ENCODE data around the gene CDK16.
A peak's percentile ranks its signal among the peaks of the same experiment; 100 is the strongest.

CDK16 gene

DNA sequence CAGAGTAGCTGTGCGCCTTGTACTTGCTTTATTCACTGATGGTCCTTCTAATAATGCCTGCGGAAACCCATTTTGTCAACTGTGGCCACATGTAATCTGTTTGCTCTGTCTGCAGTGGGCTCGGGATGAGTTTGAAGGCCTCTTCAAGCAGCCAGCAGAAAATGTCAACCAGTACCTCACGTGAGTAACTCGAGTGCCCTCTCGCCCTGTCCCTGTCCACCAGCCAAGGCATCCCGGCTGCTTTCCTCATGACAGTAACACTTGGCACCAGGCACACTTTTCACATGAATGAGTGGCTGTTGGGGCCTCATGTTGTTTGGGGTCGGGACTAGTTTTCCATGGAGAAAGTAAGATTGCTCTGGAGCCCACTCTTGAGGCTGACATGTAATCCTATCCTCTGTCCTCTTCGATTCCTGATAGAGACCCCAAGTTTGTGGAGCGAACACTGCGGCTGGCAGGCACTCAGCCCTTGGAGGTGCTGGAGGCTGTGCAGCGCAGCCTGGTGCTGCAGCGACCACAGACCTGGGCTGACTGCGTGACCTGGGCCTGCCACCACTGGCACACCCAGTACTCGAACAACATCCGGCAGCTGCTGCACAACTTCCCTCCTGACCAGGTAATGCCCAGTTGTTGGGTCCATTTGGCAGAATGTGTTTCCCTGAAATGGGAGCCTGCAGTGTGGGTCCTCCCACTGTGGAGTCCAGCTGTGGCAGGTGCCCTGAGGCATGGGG lies 8.8 kb upstream of the CDK16 start:
- DNase-seq (ENCODE audit: low read depth) = no peak

DNA sequence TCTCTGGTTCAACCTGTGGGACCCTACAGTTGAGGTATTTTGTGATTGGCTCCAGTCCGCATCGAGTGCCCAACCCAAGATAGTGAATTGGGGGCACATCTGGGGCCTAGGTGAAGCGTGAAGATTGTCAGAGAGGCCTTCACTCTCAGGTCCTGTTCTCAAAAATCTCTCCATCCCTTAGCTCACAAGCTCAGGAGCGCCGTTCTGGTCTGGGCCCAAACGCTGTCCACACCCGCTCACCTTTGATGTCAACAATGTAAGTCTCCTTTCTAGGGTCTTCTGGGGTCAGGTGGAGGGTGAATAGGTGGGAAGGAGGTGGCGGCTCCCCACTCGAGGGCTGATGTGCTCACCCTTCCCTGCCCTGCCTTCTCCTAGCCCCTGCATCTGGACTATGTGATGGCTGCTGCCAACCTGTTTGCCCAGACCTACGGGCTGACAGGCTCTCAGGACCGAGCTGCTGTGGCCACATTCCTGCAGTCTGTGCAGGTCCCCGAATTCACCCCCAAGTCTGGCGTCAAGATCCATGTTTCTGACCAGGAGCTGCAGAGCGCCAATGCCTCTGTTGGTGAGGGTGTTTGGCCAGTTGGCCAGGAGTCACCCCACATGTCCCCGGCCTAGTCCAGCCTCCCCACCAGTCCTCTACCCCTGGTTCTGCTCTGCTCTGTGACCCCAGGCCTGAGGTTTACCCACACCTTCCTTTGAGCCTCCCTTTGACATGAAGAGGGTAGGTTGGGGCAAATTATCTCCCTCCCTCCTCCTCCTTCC lies 7.6 kb upstream of the CDK16 start:
- no peak for DNase-seq (ENCODE audit: low read depth)

DNA sequence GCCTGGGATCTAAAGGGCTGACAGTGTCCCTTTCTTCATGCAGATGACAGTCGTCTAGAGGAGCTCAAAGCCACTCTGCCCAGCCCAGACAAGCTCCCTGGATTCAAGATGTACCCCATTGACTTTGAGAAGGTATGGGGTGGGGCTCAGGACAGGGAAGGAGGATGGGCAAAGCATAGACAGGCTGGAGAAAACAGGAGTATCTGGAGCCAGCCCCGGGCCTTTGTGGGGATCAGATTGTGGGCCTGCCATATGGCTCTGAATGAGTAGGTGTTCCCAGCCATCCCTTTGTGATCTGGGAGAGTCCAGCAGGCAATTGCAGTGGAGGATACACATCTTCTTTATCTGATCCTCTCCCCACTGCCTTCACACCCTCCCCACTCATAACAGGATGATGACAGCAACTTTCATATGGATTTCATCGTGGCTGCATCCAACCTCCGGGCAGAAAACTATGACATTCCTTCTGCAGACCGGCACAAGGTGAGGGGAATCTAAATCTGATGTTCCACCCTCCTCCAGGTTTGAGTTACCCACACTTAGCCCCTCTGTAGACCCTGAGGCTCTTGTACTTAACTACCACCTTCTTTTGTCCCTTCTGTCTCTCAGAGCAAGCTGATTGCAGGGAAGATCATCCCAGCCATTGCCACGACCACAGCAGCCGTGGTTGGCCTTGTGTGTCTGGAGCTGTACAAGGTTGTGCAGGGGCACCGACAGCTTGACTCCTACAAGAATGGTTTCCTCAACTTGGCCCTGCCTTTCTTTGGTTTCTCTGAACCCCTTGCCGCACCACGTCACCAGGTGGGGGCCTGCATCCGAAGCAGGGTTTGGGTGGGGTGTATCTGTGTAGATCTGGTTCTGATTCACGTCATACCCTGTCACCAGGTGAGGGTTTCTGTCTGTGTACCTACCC lies 5.8 kb upstream of the CDK16 start:
- DNase-seq (ENCODE audit: low read depth) = no peak

- DNase-seq (ENCODE audit: low read depth) = no peak
These were observed 3.9 kb upstream of the CDK16 start for GRCh38 chrX:47214435-47215077.

GRCh38 chrX:47215291-47215900 lies 3.1 kb upstream of the CDK16 start:
- no peak for DNase-seq (ENCODE audit: low read depth)

DNA sequence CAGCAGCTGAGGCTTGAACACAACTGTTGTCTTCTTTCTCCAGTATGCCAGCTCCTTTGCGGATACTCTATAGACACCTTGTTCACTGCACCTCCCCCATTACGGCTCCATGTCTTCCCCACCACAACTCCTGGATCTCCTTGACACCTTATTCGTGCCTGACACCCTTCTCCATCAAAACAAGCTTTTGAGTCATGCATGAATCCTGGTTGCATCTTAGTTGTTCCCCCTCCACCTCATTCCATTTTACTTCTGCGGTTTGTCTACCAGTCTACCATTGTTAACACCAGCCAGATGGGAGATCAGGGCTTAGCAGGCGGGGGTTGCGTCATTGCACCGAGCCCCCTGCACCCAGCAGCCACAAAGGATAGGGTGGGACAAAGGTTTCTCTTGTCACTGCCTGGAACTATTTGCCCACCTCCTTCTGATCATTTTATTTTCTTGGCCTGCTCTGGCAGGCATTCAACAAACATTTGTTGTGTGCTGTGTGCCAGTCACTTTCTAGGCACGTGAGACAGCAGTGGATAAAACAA lies 2.0 kb upstream of the CDK16 start:
- no peak for DNase-seq (ENCODE audit: low read depth)

DNA sequence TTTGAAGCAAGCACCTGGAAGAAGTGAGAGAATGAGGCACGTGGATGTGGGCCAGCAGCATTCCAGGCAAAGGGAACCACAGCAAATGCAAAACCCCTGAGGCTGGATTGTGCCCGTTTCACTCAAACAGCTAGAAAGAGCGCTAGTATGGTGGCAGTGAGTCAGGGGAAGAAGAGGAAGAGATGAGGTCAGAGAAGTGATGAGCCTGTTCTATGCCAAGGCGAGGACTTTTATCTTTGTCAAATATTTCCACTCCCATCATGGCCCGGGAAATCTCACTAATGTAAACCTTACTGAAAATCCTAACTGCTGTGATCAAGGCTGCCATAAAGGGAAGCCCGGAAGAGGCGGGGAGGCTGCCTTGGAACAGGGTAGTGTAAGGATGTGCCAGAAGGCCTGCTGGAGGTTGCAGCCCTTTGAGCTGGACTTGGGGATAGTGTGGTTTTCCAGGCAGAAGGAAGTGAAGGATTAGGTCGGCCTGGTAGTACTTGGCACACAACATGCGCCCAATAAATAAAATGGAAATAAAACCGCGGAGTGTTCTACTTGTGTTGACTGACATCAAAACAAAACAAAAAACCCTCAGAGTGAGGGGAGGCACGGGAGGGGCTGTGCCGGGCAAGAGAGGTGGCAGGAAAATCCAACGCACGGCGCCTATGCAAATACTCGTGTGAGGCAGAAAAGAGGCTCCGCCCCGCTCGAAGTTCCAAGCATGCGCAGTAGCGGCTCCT lies 1.2 kb upstream of the CDK16 start:
- DNase-seq (ENCODE audit: low read depth) = no peak

DNA sequence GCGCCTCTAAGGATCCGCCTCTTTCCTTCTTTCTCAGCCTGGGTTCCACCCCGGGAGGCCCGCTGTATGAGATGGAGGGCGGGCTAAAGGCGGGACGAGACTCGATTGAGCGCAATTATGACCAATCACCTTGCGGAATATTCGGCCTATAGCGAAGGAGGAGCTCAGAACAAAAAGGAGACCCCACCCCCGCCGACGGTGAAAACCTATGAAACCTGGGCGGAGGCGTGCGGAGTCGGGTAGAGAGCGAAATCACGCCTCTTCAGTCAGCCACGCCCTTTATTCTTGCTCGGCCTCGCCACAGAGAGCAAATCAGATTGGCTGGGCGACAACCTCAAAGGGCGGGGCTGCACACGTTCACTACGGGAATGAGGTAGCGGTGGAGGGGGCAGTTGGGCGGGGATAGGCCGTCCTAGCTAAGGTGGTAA lies 615 bp upstream of the CDK16 start:
- DNase-seq (ENCODE audit: low read depth) = peak; percentile 68

- DNase-seq (ENCODE audit: low read depth) = no peak
These were observed 687 bp downstream of the CDK16 start for GRCh38 chrX:47218920-47219815.

- no peak for DNase-seq (ENCODE audit: low read depth)
These were observed 3.3 kb downstream of the CDK16 start for GRCh38 chrX:47221756-47222155.

DNA sequence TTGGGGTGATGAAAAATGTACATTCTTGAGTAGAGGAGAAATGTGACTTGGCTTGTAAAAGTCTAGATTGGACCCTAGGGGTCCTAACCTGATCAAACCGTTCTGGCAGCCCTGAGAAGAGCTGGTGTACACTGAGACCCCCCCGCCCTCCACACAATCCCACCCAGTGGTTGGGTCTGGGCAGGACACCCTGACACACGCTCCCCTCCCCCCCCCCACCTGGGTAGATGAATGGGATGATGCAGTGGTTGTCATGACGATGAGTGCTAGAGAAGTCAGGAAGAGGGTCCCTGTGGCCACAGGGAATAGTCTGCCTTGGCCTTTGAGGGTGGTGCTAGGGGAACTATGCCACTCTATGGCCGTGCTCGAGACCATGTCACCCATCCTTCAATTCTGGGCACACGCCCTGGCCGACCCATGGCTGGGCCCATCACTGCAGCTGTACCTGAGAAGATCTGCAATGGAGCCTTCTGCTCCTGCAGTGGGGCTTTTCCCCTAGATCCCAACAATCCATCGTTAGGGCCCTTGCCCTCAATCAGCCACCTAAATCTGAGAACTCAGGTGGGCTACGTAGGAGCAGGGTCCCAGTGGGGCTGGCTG lies 4.4 kb downstream of the CDK16 start:
- no peak for DNase-seq (ENCODE audit: low read depth)

- no peak for DNase-seq (ENCODE audit: low read depth)
These were observed 5.2 kb downstream of the CDK16 start for GRCh38 chrX:47223476-47224250.

GRCh38 chrX:47224266-47224895 lies 5.9 kb downstream of the CDK16 start:
- no peak for DNase-seq (ENCODE audit: low read depth)

- no peak for DNase-seq (ENCODE audit: low read depth)
These were observed 6.4 kb downstream of the CDK16 start for GRCh38 chrX:47224896-47225290.

DNA sequence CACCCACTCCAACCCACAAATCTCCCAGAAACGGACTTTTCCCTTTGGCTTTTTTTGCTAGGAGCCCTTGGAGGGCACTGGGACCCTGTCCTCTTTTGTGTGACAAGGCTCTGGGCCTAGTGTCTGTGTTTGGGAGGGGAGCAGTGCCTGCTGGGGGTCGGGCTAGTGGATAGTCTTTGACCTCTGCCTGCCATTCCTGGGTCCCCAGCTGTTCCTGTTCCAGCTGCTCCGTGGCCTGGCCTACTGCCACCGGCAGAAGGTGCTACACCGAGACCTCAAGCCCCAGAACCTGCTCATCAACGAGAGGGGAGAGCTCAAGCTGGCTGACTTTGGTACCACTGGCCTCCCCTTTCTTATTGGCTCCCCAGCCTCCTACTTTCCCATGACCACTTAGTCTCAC lies 7.6 kb downstream of the CDK16 start:
- no peak for DNase-seq (ENCODE audit: low read depth)

DNA sequence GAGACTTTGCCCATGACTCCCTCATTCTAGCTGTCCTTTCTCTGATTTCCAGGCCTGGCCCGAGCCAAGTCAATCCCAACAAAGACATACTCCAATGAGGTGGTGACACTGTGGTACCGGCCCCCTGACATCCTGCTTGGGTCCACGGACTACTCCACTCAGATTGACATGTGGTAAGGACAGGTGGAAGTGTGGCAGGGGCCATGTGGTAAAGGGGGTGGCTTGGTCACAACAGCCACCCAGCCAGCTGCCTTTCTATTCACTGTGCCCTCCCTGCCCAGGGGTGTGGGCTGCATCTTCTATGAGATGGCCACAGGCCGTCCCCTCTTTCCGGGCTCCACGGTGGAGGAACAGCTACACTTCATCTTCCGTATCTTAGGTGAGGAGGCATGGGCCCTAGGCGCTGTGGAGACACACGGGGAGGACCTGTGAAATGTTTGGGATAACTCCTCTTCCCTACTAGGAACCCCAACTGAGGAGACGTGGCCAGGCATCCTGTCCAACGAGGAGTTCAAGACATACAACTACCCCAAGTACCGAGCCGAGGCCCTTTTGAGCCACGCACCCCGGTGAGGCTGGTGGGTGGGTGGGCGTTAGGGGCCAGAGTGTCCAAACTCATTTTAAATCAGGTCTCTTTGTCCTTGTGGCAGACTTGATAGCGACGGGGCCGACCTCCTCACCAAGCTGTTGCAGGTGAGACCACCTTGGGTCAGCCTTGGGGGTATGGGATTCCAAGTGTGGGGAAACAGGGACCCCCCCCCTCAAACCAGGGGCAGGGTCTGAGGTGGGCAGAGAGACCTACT lies 8.3 kb downstream of the CDK16 start:
- no peak for DNase-seq (ENCODE audit: low read depth)

DNA sequence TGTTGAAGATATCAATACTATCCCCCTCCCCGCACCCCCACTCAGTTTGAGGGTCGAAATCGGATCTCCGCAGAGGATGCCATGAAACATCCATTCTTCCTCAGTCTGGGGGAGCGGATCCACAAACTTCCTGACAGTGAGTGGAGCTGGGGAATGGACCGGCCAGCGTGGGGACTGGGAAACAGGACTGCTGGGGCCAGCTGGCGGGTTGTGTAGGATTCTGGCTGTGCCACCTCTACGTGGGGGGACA lies 8.8 kb downstream of the CDK16 start:
- DNase-seq (ENCODE audit: low read depth) = no peak
